RPMI7951 (cell line): Measurements from ENCODE around the gene ERC2. TPM values are rescaled to one million over a fixed set of nuclear protein-coding genes. Genes with fewer than 3 reads are reported as not detected.

ENCODE experiments used
- DNase-seq: peaks from one replicate; pipeline ENCODE4 v3.0.0-alpha.2; 2012; ENCODE audit warnings: low read depth
- total RNA-seq: library from RNA; depleted of rRNA; stranded (reverse); fragments of >200 nt; shearing (Covaris generic); gene quantifications from 2 replicates; pipeline ENCODE4 v1.2.3, GENCODE V29; 2014

Gene ERC2
- total RNA-seq, 1 experiment from 2014 or later: 0.24 TPM

DNA sequence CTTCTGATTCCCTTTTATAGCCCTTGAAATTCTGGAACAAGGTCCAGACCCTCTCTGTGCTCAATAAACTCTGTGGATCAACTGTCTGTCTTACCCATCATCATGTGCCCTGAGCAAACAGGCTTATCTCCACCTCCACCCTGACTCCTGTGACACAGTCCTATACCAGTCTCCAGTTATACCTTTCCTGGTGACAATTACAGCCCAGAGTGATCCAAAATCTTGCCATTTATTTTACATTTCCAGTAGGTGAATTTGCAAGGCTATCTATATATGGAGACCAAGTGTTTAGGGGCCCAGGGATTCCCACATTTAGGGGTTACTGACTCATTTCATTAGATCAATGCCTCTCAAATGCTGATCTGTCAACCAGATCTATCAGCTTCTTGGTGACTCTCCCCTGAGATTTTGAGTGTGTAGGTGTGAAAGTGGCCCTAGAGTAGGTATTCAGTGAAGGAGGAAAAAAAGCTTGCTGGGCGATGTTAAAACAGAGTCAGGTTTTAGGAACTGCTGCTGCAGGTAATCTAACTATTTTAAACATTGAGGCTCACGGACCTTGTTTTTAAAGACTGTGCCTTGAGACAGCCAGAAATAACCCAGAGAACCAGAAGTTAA, 751.5 kb downstream of the ERC2 start:
- no peak for DNase-seq

DNA sequence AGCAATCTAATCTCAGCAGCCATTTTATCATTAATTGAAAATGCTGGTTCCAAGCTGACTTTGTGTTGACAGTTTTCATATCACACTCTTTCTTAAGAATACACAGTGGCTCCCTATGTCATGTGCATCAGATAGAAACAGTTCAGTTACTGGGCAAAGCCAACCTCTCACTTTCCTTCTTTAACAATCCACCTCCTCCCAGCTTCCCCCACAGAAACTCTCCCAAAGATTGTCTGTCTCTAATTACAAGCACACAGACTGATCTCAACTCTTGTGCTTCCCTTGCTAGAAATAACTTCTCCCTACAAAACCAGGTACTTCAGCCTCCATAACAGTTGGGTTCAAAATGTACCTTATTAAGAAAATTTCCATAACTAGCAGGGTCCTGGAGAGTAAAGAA, 752.2 kb downstream of the ERC2 start:
- DNase-seq: no peak

DNA sequence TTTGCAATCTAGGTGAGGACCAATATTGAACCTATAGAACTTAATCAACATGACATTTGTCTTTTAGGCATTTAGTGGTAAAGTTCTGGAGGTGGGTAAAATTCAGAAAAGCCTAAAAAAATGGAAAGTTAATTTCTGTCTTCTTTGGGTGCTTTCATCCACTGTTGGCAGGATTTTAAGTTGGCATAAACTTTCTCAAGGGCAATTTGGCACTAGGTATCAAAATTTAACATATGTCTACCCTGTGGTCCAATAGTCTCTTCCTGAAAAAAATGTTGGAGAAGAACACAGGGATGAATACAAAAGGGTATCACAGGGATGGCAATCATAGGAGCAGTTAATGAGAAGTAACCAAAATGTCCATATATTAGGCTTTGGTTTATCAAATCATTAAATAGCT, 754.2 kb downstream of the ERC2 start:
- no peak for DNase-seq

DNA sequence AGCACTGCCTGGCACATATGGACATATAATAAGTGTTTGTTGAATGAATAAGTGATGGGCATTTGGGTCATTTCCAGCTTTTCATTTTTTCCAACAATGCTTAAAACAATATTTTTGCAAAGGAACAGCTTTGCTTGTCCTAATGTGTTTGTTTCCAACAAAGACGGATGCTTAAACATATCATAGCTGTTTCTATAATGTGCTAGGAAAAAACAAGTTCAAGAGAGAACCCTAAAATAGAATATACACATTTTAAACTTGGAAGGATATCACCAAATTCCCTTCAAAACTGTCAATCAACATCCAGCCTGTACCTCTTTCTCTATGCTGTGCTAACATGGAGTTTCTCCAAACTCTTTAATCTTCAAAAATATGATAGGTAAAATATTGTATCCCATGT, 756.6 kb downstream of the ERC2 start:
- no peak for DNase-seq

DNA sequence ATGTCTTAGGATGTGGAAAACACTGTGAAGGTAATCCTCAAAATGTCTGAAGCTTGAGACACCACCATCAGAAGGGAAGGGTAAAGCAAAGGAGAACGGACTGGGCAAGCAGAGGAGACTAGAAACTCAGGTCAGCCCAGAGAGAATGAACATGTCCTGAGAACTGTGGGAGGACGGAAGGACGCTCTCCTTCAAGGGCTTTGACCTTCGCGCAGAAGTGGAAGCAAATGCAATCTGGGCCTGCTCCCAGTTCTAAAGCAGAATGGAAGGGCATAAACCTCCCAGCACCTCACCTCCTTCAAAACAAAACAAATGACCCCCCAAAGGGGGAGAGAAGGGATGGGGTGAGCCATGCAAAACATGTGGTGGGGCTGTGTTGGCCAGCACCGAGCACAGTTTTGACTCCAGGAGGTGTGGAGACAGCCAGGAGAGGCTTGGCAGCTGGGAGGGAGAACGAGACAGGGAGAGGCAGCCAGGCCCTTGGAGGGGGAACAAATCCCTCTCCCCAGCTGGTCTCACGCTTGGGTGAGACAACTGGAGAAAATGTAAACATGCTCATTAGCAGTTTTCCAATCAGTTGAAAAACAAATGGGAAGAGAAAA, 758.8 kb downstream of the ERC2 start:
- no peak for DNase-seq

DNA sequence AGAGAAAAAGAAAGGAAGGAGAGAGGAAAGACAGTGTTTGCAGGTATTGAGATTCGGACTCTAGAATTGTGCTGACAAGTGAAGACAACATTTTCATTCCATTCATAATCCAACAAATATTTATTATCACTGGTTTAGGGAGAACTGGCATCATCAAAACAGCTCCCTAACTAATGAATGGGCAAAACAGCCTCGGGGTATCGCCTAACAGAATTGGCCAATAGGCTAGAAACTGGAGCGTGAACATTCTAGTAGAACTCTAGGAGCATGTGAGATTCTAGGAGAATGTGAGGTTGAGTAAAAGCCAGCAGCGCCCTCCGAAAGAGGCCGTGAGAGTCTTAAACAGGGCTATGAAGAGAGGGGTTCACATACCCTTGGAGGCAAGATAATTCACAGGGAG, 759.3 kb downstream of the ERC2 start:
- no peak for DNase-seq

DNA sequence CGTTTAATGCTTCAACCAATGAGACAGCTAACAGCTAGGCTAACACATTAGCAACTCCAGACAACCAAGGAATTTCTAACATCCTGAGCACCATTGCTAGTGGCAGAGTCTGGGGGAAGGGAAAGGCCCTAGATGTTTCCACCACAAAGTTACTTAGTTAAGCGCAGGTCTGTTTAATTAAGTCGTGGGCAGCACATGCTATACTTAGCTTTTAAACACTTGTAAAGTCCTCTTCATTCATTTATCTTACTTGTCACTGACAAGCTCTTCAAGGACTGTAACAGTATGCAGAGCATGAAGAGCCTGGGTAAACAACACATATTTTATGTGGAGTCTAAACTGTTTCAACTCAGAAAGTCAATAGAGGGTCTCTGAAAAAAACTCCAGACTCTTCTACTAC, 760.0 kb downstream of the ERC2 start:
- DNase-seq: no peak

DNA sequence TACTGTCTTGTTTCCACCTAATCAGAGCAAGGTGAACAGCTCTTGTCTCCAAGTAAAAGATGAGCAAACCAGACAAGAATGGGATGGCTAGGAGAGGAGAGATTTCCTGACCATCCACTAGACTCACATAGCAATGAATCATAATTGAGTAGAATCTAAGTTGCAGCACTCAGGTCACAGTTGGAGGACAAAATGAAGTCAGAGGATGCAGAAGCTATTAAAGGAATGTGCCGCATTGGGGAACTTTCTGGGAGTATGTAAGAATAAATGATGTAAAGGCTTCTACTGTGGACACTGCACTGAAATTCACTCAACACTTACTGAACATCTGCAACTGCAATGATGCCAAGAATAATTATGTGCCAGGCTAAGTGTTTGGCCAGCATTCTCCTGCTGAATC, 763.7 kb downstream of the ERC2 start:
- peak; percentile 26 for DNase-seq

DNA sequence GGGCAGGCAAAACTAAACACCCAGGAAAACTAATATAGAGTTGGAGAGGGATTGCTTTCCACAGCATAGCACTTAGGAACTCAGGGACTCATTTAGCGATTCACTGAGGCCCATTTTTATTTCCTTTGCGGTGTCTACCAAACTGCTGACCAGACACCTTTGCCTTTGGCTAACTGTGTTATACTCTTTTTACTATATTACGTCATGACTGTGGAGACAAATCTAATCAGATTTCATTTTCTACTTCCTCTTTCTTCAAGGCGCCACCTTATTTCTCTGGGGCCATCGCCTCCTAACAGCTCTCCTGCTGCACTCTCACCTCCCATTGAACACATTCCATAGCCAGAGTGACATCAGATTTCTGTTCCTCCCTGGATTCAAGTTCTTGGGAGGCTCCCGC, 765.4 kb downstream of the ERC2 start:
- DNase-seq: no peak

DNA sequence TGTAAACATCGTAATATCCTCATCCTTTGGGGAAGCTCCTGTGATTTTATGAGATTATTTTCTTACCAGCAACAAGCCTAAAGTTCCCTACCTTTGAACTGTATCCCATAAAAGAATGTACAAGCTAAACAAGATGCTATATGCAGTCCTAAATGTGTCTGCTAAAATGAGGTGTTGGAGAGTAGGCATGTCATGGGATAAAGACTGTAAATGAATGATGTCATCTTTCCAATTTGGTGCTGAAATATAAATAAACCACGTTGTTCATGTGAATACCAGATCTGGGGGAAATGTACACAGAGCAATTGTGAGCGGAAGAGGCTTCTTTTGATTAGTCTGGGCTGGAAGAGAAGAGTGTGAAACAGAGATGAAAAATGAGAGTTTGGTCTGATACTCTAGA, 766.3 kb downstream of the ERC2 start:
- DNase-seq: no peak

DNA sequence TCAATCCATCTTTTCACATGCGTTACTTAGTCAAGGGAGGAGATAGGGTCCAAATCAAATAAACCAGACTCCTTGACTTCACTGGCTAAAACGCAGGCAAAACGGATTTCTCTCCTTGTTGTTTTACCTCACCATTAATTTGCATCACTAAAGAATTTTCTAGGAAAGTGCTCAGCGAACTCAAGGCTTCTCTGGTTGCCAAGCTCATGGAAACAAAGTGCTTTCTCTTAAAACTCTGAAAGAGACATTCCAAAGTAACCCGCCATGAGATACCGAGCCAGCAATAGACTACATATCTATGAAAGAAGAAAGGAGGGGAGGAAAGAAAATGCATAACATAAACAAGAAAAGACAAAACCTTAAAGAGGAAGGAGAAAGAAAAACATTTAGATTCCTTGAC, 769.4 kb downstream of the ERC2 start:
- no peak for DNase-seq

DNA sequence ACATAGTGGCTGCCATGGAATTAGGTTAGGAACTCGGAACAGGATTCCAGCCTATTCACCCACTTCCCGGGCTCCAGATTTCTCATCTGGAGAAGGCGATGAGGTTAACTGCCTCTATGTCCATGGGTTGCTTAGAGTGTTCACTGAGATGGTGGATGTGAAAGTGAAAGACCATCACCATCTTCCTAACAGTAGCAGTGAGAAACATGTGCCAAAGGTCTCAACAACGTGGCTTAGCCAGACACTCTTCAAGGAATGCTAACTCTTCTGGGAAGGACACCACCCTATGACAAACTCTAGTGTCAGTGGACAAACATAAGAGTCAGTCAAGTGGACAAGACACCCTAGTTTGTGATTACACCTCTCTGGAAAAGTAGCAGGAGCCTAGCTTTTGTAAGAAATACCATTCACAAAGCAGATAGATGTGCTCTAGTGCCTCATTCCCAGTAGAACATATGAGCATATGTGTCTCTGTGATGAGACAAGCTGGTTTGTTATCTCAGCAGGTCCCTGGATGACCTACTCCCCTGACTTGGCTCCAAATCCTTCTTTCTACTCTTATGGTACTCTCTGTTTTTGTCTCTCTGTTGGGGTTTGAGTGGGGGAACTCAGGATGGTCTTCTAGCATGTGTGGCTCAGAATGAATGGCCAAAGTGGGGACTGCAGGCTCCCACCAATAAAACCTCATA, 770.9 kb downstream of the ERC2 start:
- no peak for DNase-seq

DNA sequence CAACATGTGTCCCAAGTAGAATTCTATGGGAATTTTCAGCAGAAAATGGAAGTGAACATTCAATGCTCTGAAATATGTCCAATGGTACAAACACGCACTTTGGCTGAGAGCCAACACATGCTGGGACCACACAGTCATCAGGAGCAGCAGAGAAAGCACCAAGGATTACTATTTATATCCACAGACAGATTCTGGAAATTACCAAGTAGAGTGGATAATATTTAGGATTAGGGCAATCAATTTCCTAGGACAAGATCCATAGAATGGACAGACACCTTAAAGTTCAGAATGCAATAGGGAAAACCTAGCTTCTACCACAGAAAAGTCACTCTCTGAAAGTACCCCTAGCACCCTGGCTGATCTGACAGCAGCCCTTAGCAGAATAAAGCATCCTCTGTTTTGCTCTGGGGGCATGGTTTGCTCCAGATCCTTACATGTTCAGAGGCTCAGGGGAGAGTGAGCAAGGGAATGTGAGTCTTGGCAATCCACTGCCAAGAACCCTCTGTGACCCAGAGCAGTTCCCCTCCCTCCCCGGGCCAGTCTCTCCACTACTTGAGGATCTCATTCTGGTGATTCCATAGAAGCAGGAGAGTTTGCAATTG, 775.2 kb downstream of the ERC2 start:
- DNase-seq: peak; percentile 62

DNA sequence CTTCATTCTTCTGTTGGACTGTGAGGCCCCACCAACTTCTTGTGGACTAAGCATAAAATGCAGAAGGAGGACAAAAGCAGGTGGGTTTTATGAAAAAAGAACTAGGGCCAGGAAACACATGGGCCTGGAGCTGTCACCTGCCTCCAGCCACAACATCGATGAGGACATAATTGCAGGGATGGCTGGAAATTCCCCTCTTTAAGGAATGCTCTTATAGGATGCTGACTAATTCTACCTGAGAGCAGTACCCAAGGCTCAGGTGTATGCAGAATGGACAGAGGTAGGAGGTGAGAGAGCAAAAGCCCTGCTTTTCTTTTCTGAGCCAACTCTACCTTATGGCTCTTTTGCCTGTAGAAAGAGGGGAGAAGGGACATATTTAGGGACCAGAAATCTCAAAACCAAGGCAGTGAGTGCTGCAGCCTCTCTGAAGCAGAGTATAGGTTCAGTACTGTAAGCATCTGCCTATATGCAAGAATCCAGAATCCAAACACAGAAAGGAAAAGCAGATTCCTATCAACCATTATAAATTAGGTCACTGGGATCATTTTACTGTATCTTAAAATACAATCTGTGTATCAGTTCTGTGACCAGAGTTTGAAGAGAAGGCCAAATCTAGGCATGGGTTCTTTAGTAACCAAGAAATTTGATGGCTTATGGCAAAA, 775.8 kb downstream of the ERC2 start:
- no peak for DNase-seq

DNA sequence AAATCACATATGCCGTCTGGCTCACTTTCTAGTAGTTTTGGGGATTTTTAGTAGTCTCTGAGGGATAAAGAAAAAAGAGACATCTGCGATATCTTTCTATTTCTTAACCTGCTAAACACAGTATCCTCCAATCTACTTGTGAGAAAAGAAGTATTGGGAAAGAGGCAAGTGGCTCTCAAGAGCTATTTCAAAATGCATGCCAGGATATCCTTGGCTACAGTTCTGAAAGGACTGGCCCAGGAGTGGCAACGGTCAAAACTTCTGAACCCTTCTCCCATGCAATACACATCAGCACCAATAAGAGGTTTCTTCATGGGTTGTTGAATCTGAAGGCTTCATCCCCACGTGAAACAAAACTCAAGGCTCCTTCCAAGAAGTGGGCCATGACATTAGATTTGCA, 777.1 kb downstream of the ERC2 start:
- no peak for DNase-seq

DNA sequence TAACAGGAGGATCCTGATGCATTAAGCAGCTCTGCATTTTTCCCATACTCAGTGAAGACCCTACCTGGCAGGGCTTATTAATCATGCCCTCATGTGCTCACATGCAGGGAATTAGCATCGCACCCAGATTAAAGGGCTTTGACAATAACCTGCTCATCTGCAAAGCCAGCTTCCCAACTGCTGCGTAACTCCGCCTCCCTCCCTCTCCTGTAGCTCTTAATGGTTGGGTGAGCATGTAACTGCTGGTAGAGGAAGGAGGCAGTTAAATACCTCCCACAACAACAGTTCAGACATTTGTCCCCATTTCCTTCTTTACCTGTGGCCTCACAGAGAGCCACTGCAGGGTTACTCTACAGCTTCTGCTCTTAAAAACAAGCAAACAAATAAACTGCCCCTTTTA, 777.5 kb downstream of the ERC2 start:
- DNase-seq: no peak

DNA sequence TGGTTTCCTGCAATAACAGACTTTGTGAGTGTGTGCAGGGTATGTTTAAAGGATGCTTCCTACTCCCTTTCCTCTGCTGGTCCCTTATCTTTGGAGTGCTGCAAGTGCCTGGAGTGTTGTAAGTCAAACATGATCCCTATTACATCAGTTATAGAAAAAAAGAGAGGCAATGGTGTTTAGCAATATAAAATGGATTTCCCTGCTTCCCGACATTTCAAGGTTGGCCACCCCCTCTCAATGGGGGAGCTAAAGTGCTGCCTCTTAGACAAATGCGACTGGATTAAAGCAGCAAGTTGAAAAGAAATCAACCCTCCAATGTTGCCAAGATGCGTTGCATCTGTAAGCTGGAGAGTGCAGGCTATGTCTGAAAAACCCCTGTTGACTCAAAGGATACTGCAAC, 778.1 kb downstream of the ERC2 start:
- no peak for DNase-seq

DNA sequence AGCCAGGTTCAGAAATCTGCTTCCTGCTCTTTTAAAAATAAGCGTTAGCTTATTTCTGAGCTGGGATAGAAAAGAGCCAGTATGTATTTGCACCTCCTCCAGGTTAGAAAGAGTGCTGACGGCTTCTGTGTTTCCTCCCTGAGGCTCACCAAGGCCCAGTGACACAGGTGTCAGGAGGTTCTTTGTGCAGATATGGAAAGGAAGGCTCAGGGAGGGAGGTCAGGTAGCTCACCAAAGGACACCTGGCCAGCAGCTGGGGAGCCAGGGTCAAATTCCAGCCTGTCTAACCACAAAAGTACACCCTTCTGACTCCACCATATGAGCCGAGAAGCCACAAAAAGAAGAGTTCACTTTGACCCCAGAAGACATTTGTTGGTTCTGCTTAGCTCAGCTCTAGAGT, 780.1 kb downstream of the ERC2 start:
- no peak for DNase-seq

DNA sequence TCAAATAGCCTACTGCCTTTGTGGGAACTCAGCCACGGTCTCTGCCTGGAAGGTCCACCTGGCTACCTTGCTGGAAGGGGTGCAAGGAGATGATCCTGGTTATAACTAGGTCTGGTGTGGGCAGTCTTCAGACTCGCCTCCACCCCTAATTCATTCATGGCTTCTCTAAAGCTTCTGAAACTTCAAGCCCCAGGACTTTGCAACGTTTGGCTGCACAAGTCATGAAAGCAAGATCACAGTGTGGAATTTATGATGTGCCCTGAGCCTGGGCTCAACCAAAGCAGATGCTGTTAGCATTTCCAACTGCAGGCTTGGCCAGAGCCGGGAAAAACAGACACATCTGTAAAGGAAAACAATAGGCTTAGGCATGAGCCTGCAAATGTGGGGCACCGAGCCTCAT, 780.7 kb downstream of the ERC2 start:
- DNase-seq: no peak

DNA sequence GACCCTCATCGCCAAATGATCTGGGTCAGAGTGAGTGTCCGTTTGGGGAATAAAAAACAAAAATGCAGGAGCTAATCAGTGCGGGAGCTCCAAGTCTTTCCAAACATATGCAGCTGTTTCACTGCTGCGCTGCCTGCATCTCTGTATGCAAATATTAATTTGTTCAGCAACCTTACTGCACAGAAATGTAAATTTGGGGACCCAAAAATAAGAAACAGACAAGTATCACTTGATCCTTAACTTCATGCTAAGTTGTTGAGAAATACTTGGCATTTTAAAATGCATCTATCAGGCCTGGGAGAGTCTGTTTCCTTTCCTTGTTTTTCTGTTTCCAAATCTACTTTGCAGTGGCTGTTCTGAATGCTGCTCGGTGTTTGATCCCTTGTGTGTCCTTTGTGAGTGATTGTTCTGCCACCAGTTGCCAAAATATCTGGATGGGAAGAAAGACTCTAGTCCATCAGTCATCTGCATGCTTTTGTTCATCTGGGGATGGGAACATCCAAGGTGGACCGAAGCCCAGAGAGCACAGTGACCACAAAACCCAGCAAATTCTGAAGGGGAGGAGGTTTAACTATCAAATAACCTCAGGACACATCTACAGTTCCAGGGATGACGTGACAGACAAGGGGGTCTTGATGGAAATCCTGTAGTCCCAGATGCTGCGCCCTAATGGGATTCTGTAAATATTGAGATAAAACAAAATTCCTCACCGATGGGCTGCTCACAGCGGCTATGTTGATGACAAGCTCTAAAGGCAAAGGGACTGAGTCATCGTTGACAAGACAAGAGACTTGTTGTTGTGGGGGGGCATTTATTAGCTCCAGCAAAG, 781.6 kb downstream of the ERC2 start:
- peak; percentile 81 for DNase-seq

DNA sequence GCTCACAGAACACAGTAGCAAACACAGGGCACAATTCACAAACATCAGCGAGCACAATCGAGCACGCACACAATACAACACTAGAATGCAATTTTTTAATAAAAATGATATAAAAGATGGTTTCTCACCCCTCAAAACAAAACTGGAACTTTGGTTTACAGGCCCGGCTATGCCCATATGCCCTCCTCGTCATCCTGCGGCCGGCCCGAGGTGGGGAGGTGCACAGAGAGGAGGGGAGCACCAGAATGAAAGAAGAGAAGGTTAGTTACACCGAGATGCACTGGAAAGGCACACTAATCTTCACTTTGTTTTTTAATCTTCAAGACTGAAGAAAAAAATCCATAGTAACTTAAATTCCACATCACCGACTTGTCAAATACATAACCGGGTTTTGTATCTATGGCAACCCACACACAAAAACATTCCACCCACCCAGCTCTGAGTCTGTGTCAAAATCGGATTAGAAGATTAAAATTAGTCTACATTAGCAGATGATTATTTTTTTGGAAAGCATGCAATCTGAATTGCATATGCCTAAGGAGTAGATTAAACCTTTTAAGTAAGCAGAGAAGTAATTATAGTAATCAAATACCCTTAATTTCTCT, 784.5 kb downstream of the ERC2 start:
- DNase-seq: no peak
